GM23338 (cell line): ENCODE data around the gene TTC28. TPM values are rescaled to one million over a fixed set of nuclear protein-coding genes. Genes with fewer than 3 reads are reported as not detected.

Experiments used
- ATAC-seq: fragments of 200-7000 bp; cut with Tn5 transposase; 3 replicates; pipeline ENCODE4 v1.9.1; 2020
- DNase-seq: peaks from one replicate; pipeline ENCODE4 v3.0.0-alpha.2; 2015; ENCODE audit warnings: low spot score
- H2AFZ ChIP-seq: fragments of 200-600 bp; sonication (generic); 2 replicates; pipeline ENCODE4 v1.8.0; 2016; ENCODE audit warnings: antibody characterized with exemption, mild to moderate bottlenecking, moderate library complexity
- H3F3A ChIP-seq: fragments of 200-600 bp; sonication (generic); replicated peaks from 2 replicates; pipeline ENCODE4 v1.8.0; 2017; ENCODE audit warnings: antibody characterized with exemption, mixed run types, low read depth
- H3K27ac ChIP-seq: fragments of 200-600 bp; sonication (generic); 2 replicates; pipeline ENCODE4 v1.6.1; 2016; ENCODE audit warnings: low read depth
- H3K27me3 ChIP-seq: fragments of 200-600 bp; sonication (generic); 2 replicates; pipeline ENCODE4 v1.8.0; 2016; ENCODE audit warnings: mild to moderate bottlenecking, mixed run types, moderate library complexity; ENCODE audit not compliant: insufficient read depth
- H3K36me3 ChIP-seq: fragments of 200-600 bp; sonication (generic); 2 replicates; pipeline ENCODE4 v1.8.0; 2016; ENCODE audit warnings: mild to moderate bottlenecking; ENCODE audit not compliant: insufficient read depth
- H3K4me1 ChIP-seq: fragments of 200-600 bp; sonication (generic); 2 replicates; pipeline ENCODE4 v1.8.0; 2016; ENCODE audit warnings: mild to moderate bottlenecking, moderate library complexity; ENCODE audit not compliant: insufficient read depth
- H3K4me2 ChIP-seq: fragments of 200-600 bp; sonication (generic); 2 replicates; pipeline ENCODE4 v1.7.1; 2017; ENCODE audit warnings: mixed run types
- H3K4me3 ChIP-seq: fragments of 200-600 bp; sonication (generic); 2 replicates; pipeline ENCODE4 v1.6.1; 2016; ENCODE audit warnings: mixed run types
- H3K79me2 ChIP-seq: fragments of 200-600 bp; sonication (generic); replicated peaks from 2 replicates; pipeline ENCODE4 v1.8.0; 2017; ENCODE audit warnings: mild to moderate bottlenecking; ENCODE audit not compliant: insufficient read depth
- H3K9me2 ChIP-seq: fragments of 200-600 bp; sonication (generic); 2 replicates; pipeline ENCODE4 v1.8.0; 2017; ENCODE audit not compliant: insufficient read depth
- H4K20me1 ChIP-seq: fragments of 200-600 bp; sonication (generic); replicated peaks from 2 replicates; pipeline ENCODE4 v1.8.0; 2017; ENCODE audit warnings: mild to moderate bottlenecking; ENCODE audit not compliant: insufficient read depth
- H3K27ac Mint-ChIP-seq: 2 replicates; pipeline ENCODE4 v1.8.0; 2020; ENCODE audit warnings: inconsistent platforms, mild to moderate bottlenecking, moderate library complexity, mixed read lengths
- H3K27me3 Mint-ChIP-seq: 3 replicates; pipeline ENCODE4 v1.8.0; 2022; ENCODE audit warnings: low read depth, mild to moderate bottlenecking, moderate library complexity, mixed read lengths, inconsistent platforms; ENCODE audit not compliant: insufficient read depth, poor library complexity
- H3K36me3 Mint-ChIP-seq: 3 replicates; pipeline ENCODE4 v1.8.0; 2021; ENCODE audit warnings: low read depth, mild to moderate bottlenecking, inconsistent platforms, moderate library complexity, mixed read lengths
- H3K4me1 Mint-ChIP-seq: 3 replicates; pipeline ENCODE4 v1.8.0; 2020; ENCODE audit warnings: mild to moderate bottlenecking, inconsistent platforms, mixed read lengths
- H3K4me3 Mint-ChIP-seq: 3 replicates; pipeline ENCODE4 v1.8.0; 2021; ENCODE audit warnings: moderate library complexity, mild to moderate bottlenecking, inconsistent platforms, mixed read lengths
- H3K9me3 Mint-ChIP-seq: 3 replicates; pipeline ENCODE4 v1.8.0; 2020; ENCODE audit warnings: moderate library complexity, mild to moderate bottlenecking, inconsistent platforms, mixed read lengths
- CREB1 ChIP-seq: fragments of 250-450 bp; sonication (Bioruptor Pico); IDR thresholded peaks from 2 replicates; pipeline ENCODE4 v1.5.0; 2020; ENCODE audit warnings: low read depth, mild to moderate bottlenecking, moderate library complexity
- EZH2 ChIP-seq: fragments of 200-600 bp; sonication (generic); IDR thresholded peaks from one replicate; pipeline ENCODE4 v1.8.0; 2017; ENCODE audit warnings: antibody characterized with exemption, mild to moderate bottlenecking, low read depth; ENCODE audit not compliant: unreplicated experiment
- EZH2phosphoT487 ChIP-seq: fragments of 200-600 bp; sonication (generic); IDR thresholded peaks from one replicate; pipeline ENCODE4 v1.8.1; 2018; ENCODE audit warnings: antibody characterized with exemption; ENCODE audit not compliant: unreplicated experiment
- JUNB ChIP-seq: IDR thresholded peaks from one replicate; pipeline ENCODE4 v1.6.1; 2016; ENCODE audit warnings: antibody characterized with exemption; ENCODE audit not compliant: unreplicated experiment
- NANOG ChIP-seq: IDR thresholded peaks from 2 replicates; pipeline ENCODE4 v1.6.1; 2016; ENCODE audit warnings: antibody characterized with exemption, borderline replicate concordance
- POLR2AphosphoS5 ChIP-seq: IDR thresholded peaks from 2 replicates; pipeline ENCODE4 v1.6.1; 2016; ENCODE audit warnings: antibody characterized with exemption, low read depth
- STAT1 ChIP-seq: IDR thresholded peaks from one replicate; pipeline ENCODE4 v1.6.1; 2016; ENCODE audit warnings: antibody characterized with exemption; ENCODE audit not compliant: unreplicated experiment
- ZNF331 ChIP-seq: fragments of 250-450 bp; sonication (Bioruptor Pico); IDR thresholded peaks from 2 replicates; pipeline ENCODE4 v1.5.0; 2020; ENCODE audit warnings: low read depth, mild to moderate bottlenecking, moderate library complexity
- polyA plus RNA-seq: library from polyadenylated mRNA; unstranded; fragments of >200 nt; fragmentation: Nextera tagmentation; extraction: Ambion mirVana; gene quantifications from 2 replicates; pipeline ENCODE4 v1.2.1, GENCODE V29; 2016
- total RNA-seq: library from RNA; depleted of rRNA; stranded (reverse); fragments of >200 nt; shearing (Covaris generic); gene quantifications from 2 replicates; pipeline ENCODE4 v1.2.3, GENCODE V29; 2014
- TF ChIP-seq, protein P1 (sequence below), 2 experiments: fragments of 200-600 bp in 1 of 2; sonication (generic) in 1 of 2; conservative IDR thresholded peaks; 2 replicates each; pipeline versions ENCODE4 v1.5.1 to v1.6.1; 2016 to 2017; ENCODE audit warnings: antibody characterized with exemption in 2 of 2, low read depth in 2 of 2, mild to moderate bottlenecking in 2 of 2, moderate library complexity in 1 of 2
- TF ChIP-seq, protein P2 (sequence below): fragments of 250-450 bp; sonication (Bioruptor Pico); IDR thresholded peaks from 2 replicates; pipeline ENCODE4 v1.5.0; 2020; ENCODE audit warnings: mild to moderate bottlenecking, moderate library complexity
- TF ChIP-seq, protein P3 (sequence below): IDR thresholded peaks from 2 replicates; pipeline ENCODE4 v1.6.1; 2016; ENCODE audit warnings: antibody characterized with exemption

The TTC28 gene
- total and polyA plus RNA-seq, 2 experiments from 2014 or later = 4.5 to 16.1 TPM

DNA sequence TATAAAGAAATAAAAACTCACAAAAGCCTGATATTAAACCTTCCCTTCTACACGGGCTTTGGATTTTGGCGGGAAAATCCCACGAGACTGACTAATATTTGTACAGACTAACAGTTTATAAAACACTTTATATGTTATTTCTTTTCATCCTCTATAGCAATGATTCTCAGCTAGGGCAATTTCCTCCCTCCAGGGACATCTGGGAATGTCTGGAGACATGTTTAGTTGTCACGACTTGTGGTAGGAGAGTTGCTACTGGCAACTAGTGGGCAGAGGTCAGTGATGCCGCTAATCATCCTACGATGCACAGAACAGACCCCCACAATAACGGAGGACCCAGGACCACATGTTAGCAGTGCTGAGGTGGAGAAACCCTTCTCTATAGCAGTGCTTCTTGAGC lies 455.8 kb downstream of the TTC28 start:
- H3K27ac ChIP-seq = no peak overlapping the region
- no peaks in the 10 kb centered on the region for H3K4me1 ChIP-seq
- DNase-seq (no peak), ATAC-seq (no peak)
- H3K4me2 ChIP-seq = no peak overlapping the region
- H3F3A ChIP-seq = no peaks in the 10 kb centered on the region
- H3K9me3 Mint-ChIP-seq = no peaks in the 10 kb centered on the region
- no peak overlapping the region for H3K4me3 Mint-ChIP-seq
- TF ChIP-seq CREB1 = no peak
- no peak overlapping the region for H3K27ac Mint-ChIP-seq
- H3K4me3 ChIP-seq = no peak overlapping the region
- H3K27me3 ChIP-seq = no peaks in the 10 kb centered on the region
- peaks cover 4% of the 10 kb centered on the region for H3K27me3 Mint-ChIP-seq
- H3K4me1 Mint-ChIP-seq = peaks cover 4% of the 10 kb centered on the region; the same call in 1 of the 3 replicates
- no peaks in the 10 kb centered on the region for H3K36me3 ChIP-seq
- no peak overlapping the region for H2AFZ ChIP-seq
- no peaks in the 10 kb centered on the region for H3K36me3 Mint-ChIP-seq
- H3K79me2 ChIP-seq = no peaks in the 10 kb centered on the region
- no peaks in the 10 kb centered on the region for H3K9me2 ChIP-seq
- no peaks in the 10 kb centered on the region for H4K20me1 ChIP-seq

DNA sequence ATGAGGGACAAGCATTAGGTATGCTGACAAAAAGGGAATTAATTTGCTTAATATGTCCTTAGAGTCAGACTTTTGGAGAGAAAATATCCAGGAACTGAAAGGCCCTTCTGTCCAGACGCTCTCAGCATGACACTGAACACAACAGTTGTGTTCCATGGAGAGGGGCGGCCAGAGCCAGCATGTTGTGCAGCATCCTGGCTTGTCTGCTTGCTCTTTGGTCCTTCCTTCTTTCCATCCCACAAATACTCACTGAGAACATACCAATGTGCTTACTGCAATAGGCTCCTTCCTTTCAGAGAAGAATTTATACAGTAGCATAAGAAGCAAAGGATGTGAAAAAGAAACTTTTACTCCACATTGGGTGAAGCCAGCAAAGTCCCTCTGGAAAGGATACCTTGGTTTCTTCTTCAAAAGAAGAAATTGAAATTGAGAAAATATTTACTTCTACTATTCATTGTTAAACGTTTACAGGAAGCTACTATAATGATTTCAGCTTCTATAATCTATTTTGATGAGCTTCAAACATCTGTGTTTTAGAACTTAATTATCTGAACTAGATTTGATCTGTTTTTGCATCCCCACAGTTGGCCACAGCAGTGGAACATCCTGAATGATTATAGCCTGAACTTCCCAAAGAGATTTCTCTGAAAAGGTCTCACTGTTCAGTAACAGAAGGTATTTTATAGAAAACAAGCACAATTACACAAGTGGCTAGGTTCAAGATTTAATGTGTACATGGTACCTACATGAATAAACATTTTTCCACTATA lies 456.5 kb downstream of the TTC28 start:
- Histone ChIP-seq H3K4me1 (no peaks in the 10 kb centered on the region), H4K20me1 (no peaks in the 10 kb centered on the region), H3K4me3 (no peak overlapping the region), H3K27ac (no peak overlapping the region), H3K9me2 (no peaks in the 10 kb centered on the region), H3K79me2 (no peaks in the 10 kb centered on the region), H3K36me3 (no peaks in the 10 kb centered on the region), H2AFZ (no peak overlapping the region), H3F3A (no peaks in the 10 kb centered on the region), H3K4me2 (no peak overlapping the region), H3K27me3 (no peaks in the 10 kb centered on the region)
- peaks cover 4% of the 10 kb centered on the region; the same call in 1 of the 3 replicates for H3K4me1 Mint-ChIP-seq
- no peak for DNase-seq
- no peaks in the 10 kb centered on the region for H3K9me3 Mint-ChIP-seq
- TF ChIP-seq POLR2AphosphoS5 = no peak
- TF ChIP-seq STAT1 = no peak
- TF ChIP-seq CREB1 = no peak
- TF ChIP-seq, protein P1, sequence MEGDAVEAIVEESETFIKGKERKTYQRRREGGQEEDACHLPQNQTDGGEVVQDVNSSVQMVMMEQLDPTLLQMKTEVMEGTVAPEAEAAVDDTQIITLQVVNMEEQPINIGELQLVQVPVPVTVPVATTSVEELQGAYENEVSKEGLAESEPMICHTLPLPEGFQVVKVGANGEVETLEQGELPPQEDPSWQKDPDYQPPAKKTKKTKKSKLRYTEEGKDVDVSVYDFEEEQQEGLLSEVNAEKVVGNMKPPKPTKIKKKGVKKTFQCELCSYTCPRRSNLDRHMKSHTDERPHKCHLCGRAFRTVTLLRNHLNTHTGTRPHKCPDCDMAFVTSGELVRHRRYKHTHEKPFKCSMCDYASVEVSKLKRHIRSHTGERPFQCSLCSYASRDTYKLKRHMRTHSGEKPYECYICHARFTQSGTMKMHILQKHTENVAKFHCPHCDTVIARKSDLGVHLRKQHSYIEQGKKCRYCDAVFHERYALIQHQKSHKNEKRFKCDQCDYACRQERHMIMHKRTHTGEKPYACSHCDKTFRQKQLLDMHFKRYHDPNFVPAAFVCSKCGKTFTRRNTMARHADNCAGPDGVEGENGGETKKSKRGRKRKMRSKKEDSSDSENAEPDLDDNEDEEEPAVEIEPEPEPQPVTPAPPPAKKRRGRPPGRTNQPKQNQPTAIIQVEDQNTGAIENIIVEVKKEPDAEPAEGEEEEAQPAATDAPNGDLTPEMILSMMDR (conservative IDR thresholded peaks at IDR 0.05; ENCODE audit: low read depth in 2 of 2) = no peak
- TF ChIP-seq ZNF331 (CRISPR knock-in tag) = no peak
- no peak for TF ChIP-seq NANOG
- TF ChIP-seq, protein P2, sequence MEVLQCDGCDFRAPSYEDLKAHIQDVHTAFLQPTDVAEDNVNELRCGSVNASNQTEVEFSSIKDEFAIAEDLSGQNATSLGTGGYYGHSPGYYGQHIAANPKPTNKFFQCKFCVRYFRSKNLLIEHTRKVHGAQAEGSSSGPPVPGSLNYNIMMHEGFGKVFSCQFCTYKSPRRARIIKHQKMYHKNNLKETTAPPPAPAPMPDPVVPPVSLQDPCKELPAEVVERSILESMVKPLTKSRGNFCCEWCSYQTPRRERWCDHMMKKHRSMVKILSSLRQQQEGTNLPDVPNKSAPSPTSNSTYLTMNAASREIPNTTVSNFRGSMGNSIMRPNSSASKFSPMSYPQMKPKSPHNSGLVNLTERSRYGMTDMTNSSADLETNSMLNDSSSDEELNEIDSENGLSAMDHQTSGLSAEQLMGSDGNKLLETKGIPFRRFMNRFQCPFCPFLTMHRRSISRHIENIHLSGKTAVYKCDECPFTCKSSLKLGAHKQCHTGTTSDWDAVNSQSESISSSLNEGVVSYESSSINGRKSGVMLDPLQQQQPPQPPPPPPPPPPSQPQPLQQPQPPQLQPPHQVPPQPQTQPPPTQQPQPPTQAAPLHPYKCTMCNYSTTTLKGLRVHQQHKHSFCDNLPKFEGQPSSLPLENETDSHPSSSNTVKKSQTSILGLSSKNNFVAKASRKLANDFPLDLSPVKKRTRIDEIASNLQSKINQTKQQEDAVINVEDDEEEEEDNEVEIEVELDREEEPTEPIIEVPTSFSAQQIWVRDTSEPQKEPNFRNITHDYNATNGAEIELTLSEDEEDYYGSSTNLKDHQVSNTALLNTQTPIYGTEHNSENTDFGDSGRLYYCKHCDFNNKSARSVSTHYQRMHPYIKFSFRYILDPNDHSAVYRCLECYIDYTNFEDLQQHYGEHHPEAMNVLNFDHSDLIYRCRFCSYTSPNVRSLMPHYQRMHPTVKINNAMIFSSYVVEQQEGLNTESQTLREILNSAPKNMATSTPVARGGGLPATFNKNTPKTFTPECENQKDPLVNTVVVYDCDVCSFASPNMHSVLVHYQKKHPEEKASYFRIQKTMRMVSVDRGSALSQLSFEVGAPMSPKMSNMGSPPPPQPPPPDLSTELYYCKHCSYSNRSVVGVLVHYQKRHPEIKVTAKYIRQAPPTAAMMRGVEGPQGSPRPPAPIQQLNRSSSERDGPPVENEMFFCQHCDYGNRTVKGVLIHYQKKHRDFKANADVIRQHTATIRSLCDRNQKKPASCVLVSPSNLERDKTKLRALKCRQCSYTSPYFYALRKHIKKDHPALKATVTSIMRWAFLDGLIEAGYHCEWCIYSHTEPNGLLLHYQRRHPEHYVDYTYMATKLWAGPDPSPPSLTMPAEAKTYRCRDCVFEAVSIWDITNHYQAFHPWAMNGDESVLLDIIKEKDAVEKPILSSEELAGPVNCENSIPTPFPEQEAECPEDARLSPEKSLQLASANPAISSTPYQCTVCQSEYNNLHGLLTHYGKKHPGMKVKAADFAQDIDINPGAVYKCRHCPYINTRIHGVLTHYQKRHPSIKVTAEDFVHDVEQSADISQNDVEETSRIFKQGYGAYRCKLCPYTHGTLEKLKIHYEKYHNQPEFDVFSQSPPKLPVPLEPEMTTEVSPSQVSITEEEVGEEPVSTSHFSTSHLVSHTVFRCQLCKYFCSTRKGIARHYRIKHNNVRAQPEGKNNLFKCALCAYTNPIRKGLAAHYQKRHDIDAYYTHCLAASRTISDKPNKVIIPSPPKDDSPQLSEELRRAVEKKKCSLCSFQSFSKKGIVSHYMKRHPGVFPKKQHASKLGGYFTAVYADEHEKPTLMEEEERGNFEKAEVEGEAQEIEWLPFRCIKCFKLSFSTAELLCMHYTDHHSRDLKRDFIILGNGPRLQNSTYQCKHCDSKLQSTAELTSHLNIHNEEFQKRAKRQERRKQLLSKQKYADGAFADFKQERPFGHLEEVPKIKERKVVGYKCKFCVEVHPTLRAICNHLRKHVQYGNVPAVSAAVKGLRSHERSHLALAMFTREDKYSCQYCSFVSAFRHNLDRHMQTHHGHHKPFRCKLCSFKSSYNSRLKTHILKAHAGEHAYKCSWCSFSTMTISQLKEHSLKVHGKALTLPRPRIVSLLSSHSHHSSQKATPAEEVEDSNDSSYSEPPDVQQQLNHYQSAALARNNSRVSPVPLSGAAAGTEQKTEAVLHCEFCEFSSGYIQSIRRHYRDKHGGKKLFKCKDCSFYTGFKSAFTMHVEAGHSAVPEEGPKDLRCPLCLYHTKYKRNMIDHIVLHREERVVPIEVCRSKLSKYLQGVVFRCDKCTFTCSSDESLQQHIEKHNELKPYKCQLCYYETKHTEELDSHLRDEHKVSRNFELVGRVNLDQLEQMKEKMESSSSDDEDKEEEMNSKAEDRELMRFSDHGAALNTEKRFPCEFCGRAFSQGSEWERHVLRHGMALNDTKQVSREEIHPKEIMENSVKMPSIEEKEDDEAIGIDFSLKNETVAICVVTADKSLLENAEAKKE (CRISPR knock-in tag) = no peak
- no peak for TF ChIP-seq JUNB
- TF ChIP-seq, protein P3, sequence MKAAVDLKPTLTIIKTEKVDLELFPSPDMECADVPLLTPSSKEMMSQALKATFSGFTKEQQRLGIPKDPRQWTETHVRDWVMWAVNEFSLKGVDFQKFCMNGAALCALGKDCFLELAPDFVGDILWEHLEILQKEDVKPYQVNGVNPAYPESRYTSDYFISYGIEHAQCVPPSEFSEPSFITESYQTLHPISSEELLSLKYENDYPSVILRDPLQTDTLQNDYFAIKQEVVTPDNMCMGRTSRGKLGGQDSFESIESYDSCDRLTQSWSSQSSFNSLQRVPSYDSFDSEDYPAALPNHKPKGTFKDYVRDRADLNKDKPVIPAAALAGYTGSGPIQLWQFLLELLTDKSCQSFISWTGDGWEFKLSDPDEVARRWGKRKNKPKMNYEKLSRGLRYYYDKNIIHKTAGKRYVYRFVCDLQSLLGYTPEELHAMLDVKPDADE = no peak
- TF ChIP-seq EZH2phosphoT487 = no peak
- TF ChIP-seq EZH2 = no peak
- no peaks in the 10 kb centered on the region for H3K36me3 Mint-ChIP-seq
- peaks cover 4% of the 10 kb centered on the region for H3K27me3 Mint-ChIP-seq
- no peak overlapping the region for H3K4me3 Mint-ChIP-seq
- ATAC-seq = no peak
- no peak overlapping the region for H3K27ac Mint-ChIP-seq
